GM19452 (cell line): ENCODE data around the gene ZIC1.

Experiments used
- ATAC-seq: cut with Tn5 transposase; IDR thresholded peaks from one replicate; pipeline ENCODE4 v1.9.1; 2021; ENCODE audit not compliant: unreplicated experiment

Gene ZIC1

DNA sequence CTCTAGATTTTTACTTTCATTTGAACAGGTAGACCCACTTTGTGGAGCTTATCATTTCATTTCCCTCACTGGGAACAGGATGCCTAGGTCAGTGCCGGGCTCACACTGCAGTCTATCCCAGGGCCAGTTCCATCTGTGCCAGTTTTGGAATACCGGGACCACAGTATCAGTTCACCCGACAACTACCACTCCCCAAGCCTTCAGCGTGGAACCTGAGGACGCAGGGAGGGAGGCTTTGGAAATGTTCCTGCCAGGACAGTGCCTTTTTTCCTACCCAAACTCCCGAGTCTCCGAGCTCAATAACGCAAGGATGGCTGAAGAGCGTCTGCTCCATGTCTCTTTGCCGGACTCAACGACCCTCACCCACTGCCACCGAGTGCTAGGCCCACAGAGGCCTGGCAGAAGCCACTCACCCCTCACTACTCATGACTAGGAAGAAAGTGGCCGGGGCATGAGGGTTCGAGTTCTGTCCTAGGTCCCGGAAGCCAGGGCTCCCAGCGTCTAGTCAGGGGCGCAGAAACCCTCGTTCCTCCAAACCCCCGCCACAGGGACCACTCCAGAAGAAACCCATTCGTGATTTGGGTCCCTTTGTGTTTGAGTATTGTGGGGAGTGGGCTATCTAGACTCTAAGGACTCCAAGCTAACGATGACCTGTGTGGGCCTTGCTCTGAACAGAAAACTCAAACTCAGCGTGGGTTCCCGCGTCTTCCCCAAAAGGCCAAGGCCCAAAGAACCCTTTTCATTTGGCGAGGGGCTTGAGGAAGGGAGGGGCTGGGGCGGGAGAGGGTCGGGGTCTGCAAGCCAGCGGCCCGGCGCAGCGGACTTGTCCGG, 11.4 kb downstream of the ZIC1 start:
- ATAC-seq, result no peak

DNA sequence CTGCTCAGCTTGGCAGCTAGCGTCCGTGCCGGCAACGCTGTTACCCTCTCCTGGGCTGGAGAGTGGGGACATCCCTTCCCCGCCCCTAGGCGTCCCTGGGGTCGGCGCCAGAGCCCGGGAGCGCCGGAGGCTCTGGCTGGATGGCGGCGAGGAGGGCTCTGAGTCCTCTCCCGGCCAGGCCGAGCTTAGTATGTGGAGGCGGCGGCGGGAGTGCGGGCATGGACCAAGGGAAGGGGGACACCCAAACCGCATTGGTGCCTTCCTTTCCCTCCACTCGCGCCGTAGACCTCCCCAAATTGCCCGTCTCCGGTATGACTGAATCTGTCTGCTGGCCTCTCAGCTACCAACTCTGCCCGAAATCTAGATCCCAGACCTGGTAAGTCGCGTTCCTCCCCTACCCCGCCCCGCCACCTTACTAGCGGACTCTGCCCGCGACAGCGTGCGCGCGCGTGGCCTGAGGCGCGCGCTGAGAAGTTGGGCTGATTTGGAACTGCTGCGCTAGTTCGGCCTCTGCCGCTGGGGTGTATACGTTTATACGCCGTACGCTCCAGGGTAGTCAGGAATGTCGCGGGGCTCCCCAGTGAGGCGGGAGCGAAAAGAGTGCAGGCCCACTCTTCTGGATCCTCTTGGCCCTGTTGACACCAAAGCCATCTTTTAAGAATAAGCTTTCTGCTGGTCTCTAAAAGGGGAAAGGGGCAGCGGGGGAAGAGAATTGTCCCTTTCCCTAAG, 12.2 kb downstream of the ZIC1 start:
- ATAC-seq, result no peak

DNA sequence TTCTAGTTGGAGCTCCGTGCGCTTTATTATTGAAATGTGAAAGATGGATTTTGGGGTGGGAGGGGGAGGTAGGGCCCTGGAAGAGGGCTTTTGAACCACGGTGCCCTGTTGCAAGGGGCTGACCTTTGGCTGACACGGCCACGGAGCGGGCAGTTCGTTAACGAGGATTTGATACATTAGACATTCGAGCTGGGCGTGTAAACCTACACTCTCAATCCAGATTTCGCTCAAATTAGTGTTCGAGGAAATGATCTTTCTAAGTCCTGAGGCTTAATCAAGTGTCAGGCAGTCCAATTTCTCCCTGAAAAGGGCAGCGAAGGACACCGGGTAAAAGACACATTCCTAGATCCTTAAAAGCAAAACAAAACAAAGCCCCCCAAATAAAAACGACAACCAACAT, 13.0 kb downstream of the ZIC1 start:
- ATAC-seq, result no peak

DNA sequence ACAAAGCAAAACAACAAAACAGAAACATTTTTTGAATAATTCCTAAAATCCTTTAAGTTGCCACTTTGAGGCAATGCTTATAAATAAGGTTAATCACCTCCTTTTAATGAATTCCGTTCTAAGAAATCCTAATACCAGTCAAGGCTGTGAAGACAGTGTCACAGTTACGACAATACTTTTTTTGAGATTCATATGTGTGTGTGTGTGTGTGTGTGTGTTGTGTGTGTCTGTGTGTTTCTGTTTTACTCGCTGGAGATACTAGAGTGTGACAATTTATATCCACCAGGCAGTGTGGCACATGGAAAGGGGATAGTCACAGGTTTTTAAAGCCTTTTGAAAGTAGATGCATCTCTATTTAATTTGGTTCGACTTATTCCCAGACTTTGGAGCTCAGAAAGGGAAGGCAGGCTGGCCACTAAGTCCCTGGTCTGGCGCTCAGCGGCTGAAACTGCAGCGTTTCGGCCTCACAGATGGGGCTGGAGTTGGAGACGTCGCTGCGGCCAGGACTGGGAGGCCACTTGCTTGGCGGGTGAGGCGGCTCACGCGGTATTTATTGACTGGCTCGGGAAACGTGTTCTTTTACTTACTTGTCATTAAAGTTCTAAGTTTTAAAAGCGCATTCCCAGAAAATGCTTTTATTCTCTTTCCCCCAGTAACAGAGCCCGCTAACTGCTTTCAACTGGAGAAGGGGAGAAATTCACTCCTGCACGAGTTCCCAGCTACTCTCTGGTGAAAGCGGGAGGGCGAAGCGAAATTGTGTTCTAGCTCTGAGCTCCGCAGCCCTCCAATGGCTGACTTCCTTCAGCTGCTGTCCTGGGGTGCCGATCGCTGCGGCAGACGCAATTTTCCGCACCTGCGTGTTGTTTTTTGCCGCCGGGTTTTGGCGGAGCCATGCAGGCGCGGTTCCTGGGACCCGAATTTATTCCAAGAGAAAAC, 13.7 kb downstream of the ZIC1 start:
- no peak for ATAC-seq

DNA sequence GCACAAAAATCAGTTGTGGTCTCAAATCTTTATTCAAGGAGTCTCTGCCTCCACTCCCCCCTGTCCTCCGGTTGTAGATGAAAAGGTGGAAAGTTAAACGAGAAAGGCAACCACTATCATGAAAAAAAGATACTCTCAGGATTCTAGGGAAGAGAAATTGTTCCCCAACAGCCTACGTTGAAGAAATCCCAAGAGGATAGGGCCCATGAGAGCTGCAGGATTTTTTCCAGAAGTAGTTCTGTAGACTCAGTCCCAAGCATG, 14.3 kb downstream of the ZIC1 start:
- ATAC-seq, result no peak

DNA sequence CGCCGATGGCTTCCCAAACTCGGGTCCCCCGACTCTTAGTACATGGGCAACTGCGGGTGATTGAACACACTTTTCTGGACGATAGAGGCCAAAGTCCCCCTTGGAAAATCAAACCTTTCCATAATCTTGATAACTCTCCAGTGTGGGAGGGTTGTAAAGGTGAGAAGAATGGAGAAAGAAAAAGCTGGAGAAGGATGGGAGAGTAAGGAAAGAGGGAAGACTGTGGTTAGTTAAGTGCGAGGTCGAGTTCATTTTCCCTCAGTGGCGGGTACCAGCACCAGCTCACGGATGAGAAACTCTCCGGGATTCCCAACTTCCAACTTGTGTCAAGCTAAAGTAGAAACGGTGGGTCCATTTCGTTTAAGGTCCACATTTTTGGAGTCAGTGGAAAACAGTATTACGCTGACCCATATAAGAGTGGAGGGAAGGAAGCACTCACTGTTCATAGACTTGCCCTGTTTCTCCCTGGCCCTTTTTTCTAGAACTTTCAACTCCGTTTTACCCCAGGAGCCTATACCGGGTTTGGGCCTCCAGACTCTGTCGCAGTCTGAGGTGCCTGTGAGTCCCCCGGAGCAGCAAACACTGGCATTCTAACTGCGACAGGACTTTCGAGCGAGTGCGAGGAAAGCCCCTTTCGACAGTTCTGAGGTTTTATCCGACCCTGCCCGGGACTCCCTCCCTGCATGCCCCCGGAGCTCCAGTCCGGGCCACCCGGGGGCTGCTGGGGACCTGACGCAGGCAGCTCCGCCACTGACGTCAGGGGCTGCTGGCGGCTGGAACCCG, 14.8 kb downstream of the ZIC1 start:
- ATAC-seq, result no peak

DNA sequence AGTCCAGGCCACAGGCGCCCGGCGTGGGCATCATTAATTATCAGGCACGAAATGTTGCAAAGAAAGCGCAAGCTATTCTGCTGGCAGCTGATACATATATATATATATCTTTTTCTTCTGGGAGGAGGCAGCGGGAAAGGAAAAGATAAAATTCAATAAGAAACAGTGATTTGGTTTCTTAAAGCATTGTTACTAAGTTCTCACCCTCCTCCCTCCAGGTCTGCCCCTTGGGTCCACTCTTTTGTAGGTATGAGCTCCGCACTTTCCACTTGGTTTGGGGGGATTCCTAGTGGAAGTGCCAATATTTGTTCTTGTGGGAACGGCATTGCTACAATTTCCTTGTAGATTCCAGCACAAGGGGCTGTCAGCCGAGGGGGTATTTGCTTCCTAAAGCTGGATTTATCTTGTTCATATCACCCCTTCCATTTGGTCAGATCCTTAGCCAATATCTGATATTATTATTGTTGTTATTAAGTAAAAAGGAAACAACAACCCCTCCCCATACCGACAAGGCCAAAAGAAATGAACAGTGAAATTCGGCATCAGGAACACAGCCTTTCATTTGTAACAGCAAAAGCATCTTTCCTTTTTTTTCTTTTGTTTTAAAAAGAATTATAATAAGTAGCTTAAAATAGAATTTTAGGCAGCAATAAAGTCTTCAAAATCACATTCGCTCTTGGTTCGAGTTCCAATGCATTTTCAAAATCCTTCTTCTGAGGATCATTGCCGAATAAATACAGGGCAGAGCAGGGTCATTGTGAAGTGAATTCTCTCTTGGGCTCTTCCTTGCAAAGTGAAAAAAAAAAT, 15.6 kb downstream of the ZIC1 start:
- no peak for ATAC-seq

DNA sequence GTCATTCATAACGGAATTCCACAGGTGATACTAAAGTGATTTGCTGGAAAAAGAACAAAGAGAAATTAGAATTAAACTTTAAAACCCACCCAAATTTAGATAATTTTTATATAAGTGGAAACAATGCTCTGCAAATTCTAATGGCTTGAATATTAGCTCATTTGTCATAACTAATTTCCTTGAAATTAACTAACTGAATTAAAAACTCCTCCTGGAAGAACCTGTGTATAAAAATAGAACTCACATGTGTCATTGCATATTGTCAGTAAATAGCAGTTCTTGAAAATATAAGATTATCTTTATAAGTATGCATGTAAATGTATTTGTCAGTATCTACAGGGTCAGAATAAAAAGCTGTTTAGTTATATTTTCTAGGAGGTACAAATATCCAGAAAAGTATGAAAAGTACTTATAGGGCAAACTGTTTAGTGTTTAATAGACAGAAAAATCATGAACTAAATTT, 16.3 kb downstream of the ZIC1 start:
- ATAC-seq, result no peak

DNA sequence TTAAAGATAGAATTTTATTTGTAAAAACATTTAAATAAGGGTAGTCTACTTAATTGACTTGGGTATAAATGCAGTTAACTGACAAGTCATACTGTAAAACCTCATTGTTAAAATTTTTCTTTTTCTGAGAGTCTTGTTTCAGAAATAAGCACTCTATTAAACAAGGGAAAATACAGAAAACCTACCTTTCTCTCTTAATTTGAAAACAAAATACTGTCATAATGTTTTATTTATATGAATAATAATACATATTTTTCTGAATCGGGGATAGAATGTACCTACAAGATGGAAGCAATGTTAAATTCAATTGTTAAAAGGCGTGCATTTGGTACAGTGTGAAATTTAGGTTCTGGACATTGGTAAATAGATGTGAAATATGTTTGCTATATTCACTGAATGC, 17.8 kb downstream of the ZIC1 start:
- no peak for ATAC-seq

DNA sequence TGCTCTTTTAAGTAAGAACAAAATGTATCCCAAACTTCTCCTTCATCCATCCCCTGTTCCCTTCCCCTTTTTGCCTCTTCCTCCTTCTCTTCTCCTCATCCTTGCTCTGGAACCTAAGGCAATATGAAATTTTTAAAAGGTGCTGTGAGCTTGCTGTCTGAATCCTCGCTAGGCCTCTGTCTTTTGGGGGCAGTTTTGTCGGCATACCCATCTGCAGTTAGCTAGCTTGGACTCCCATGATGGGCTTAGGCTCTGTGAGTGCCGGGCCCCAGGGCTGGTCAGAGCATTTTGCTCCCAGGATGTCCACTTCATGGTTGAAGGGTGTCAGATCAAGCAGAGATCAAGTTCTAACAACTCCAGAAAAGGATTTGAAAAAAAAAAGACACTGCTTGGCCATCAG, 18.6 kb downstream of the ZIC1 start:
- no peak for ATAC-seq

DNA sequence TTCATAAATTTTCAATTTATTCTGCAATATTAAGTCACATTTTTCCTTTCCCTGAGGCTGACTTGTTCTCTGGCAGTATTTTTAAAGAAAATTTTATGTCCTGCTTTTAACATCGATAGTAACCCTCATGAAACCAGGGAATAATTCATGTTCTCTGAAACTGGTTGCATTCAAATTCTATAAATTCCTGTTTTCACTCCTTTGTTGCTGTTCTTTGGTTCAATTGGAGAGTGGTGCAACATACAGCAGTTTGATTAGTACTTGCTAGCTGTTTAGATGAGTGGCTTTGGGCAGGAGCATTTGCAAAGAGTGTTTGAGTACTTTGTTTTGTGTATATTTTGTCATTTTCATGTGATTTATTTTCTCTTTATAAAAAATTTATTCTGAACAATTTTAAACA, 19.2 kb downstream of the ZIC1 start:
- no peak for ATAC-seq

DNA sequence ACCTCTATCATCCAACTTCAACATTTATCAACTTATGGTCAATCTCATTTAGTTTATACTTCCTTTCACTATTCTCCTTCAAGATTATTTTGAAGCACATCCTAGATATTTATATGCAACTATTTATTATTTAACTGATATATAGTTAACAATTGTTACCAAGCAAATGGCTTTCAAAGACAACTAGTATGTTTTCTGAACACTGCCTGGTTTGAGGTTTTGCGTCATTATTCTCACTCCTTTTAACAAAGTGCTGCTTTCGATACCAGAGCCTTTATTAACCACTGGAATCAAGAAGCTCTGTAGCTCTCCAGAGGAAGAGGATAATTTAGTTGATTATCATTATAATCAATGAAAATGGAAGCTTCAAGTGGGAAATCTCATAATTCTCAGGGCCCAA, 19.6 kb downstream of the ZIC1 start:
- ATAC-seq, result no peak

DNA sequence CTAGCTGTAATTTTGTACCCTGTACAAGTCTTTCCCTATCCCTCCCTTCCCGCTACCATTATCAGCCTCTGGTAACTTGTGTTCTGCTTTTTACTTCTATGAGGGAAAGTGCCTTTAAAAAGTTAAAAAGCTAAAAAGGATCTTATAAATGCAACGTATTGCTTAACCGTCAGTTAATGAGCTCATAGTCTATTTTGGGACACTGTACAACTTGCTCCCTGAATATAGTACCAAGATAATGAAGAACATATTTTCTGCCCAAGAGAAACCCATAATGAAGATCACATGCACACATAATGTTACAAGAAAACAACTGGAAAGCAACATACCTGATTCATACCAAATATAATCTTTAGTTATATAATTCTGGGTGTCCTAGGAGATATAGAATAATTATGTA, 22.6 kb downstream of the ZIC1 start:
- ATAC-seq, result no peak

DNA sequence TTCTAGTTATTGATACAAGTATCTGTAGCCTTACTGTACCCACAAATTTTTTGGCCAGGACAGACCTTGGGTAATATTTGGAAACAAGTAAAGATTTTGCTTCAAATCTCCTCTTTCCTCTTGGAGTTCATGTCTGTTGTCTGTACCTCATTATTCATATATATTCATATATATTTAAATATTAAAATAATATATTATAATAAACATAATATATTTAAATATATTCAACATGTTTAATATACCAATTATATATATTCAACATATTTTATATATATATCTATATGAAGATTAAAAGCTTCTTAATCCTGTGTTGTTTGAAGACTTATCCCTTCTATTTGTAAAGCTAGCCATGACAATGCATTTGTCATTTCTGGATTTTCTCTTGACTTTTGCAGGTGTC, 38.1 kb downstream of the ZIC1 start:
- ATAC-seq, result no peak

DNA sequence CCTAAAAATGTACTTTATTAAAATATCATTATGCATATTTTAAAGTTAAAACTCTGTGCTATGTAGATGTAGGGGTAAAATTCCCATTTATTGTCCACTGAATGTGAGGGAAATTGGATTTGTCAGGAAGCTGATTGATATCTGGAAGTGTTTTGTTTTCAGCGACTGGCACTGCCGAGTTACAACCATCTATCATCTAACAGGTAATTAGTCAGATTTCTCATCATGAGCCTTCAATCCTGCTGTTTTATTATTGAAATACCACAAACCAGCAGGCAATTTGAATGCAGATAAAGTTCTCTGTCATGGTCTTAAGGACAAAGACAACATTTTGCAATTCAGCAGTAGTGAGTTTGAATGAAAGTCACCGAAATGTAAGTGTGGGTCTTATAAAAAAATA, 40.5 kb downstream of the ZIC1 start:
- no peak for ATAC-seq

DNA sequence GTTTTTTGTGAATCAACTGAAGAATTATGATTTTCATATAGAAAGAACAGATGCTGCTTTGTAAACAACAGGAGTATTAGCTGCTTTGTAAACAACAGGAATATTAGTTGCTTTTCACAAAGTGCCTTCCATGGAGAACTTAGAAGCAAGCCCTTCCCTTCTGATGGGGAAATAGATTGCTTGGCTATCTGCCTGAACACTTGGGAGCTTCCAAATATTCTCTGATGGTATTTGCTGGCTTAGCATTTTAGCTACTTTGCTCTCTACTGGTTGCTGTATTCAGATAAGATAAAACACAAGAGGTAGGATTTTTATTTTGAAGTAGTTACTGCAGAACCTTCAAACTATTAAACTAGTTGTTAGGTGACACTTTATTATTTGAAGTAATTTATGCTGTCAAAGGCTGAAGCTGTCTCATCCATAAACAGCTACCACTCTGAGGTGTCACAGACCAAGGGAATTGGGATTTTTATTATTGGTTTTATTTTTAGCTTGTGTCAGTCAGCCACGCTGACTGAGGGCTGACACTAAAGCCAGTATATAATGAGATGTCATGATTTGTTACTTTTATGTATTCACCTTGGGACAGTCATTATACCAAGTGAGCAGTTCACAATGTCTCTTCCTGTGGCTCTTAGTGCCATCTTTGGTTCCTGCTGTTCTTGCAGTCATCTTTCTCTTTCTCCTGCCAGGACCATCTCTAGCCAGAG, 50.0 kb downstream of the ZIC1 start:
- ATAC-seq, result no peak

DNA sequence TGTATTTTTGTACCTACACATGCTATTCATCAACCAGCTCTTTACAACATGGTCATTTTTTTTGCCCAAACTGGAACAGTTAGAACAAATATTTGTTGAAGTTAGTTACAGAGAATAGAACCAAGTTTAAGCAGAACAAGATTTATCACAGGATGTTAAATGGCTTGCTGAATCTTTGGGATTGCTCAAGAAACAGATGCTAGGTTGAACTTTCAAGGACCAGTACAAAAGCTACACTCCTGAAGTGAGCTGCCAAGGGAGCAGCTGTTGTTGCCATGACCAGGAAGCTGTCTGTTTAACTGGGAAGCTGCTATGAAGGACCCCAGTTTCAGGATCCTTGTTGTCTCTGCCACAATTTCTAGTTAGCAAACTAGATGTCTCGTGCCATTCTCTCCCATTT, 53.7 kb downstream of the ZIC1 start:
- ATAC-seq, result no peak
